ENCODE results near the gene TP53TG5. TPM values are rescaled to one million over a fixed set of nuclear protein-coding genes. Genes with fewer than 3 reads are reported as not detected.
A peak's percentile ranks its signal among the peaks of the same experiment; 100 is the strongest.
"Not testable (repeated sequence)": the region's sequence is repeated elsewhere in the genome, so short reads cannot be mapped to it uniquely, and the experiment has no call there.

TP53TG5 gene
- total RNA-seq, 1 experiment from 2014 or later: not detected

DNA sequence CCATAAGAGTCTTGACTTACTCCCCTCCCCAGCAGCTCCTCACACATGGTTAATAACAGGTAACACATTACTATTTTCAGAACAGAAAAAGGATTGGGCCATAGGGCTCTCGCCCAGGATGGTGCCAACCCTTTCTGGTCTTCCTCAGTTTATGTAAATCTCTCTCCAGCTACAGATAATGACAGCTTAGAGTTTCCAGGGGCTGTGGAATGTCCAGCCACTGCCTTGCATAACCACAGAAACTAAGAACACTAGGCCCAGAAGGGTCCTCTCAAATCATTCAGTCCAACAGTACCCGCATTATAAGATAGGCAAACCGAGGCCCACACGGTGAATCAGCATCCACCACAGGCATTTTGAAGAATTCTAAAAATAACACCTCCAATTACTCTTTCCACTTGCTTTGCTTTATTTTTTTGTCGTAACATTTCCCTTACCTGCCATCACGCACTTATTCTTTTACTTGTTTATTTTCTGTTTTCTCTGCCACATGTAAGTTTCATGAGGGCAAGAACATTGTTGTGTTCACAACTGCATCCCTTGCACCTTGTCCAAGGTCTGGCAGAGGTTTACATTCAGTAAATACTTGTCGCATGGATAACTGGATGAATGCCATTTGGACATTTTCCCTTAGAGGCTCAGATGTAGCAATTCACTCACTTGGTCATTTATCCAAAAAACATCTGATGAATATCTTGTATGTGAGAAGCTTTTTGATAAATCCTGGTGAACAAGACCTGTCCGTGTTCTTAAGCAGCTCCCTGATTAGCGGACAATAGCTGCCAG lies 23.5 kb downstream of the TP53TG5 start:
- no peak for DNase-seq (ENCODE audit: low read depth, low spot score)
- in situ Hi-C loops (cut with HindIII; ENCODE audit: low pct_unique_long_range_greater_than_20kb, low sequenced_read_pairs): no loop called here

DNA sequence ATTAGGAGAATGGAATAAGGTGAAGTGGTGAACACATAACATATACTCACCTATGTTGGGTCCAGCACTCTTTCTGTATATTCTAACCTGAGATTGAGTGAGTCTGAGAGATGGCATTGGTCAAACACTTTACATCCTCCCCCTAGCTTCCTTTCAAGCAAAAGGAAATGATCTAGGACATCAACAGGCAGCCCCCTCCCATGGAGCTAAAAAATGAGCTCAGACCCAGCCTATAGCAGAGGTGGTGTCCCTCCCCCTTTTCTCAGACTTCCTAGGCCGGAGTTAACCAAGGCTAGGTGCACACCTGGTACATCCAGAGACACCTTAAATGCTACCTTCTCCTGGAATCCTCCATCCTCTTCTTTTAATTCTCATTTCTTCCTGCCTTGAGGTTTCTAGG lies 24.4 kb downstream of the TP53TG5 start:
- no peak for DNase-seq (ENCODE audit: low read depth, low spot score)
- in situ Hi-C loops (cut with HindIII; ENCODE audit: low pct_unique_long_range_greater_than_20kb, low sequenced_read_pairs): no loop called here

DNA sequence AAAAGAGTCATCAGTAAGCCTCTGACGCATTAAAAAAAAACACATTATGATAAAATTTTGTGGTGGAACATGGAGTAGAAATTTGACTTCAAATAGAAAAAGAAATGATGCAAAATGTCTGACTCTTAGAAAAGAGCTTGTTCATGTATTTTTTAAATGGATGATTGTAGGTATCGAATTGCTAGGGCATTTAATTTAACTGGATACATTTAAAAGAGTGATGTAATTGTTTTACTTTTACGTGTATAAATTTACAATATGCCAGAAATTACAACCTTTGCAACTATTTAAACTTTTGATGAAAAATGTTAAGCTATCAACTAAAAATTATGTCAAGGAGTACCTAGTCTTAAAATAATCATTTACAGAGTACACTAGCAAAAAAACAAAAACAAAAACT lies 25.4 kb downstream of the TP53TG5 start:
- DNase-seq (ENCODE audit: low read depth, low spot score): no peak
- in situ Hi-C loops (cut with HindIII; ENCODE audit: low pct_unique_long_range_greater_than_20kb, low sequenced_read_pairs): no loop called here

DNA sequence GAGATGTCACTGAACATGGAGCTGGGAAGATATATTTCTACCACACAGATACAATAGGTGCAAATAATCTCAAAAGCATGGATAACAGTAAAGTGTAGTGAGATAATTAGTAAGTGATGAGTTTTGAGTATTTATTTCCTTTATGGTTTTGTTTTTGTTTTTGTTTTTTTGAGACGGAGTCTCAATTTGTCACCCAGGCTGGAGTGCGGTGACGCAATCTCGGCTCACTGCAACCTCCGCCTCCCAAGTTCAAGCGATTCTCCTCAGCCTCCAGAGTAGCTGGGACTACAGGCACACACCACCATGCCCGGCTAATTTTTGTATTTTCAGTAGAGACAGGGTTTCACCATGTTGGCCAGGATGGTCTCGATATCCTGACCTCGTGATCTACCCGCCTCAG lies 27.3 kb downstream of the TP53TG5 start:
- in situ Hi-C loops (cut with HindIII; ENCODE audit: low pct_unique_long_range_greater_than_20kb, low sequenced_read_pairs): not testable (repeated sequence)

DNA sequence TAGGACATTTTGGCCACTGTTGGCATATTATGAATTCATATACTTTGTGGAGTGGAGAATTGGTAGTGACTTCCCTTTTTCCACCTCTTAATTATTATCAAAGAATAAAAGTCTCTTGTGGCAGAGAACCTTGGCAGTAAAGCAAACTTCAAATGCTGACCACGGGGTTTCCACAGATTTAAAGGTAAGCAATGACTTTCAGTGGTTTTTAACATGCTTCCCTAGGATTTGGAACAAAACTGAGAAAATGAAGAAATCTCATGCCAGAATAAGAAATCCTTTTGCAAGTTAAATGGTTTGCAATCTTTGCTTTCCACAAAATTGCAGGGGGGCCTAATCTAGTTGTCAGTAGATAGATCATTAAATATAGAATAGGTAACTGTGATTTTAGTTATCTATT lies 27.9 kb downstream of the TP53TG5 start:
- DNase-seq (ENCODE audit: low read depth, low spot score): no peak
- in situ Hi-C loops (cut with HindIII; ENCODE audit: low pct_unique_long_range_greater_than_20kb, low sequenced_read_pairs): no loop called here

More for the DNA sequence above, 27.3 kb downstream of the TP53TG5 start:
- not testable (repeated sequence) for DNase-seq (ENCODE audit: low read depth, low spot score)

DNA sequence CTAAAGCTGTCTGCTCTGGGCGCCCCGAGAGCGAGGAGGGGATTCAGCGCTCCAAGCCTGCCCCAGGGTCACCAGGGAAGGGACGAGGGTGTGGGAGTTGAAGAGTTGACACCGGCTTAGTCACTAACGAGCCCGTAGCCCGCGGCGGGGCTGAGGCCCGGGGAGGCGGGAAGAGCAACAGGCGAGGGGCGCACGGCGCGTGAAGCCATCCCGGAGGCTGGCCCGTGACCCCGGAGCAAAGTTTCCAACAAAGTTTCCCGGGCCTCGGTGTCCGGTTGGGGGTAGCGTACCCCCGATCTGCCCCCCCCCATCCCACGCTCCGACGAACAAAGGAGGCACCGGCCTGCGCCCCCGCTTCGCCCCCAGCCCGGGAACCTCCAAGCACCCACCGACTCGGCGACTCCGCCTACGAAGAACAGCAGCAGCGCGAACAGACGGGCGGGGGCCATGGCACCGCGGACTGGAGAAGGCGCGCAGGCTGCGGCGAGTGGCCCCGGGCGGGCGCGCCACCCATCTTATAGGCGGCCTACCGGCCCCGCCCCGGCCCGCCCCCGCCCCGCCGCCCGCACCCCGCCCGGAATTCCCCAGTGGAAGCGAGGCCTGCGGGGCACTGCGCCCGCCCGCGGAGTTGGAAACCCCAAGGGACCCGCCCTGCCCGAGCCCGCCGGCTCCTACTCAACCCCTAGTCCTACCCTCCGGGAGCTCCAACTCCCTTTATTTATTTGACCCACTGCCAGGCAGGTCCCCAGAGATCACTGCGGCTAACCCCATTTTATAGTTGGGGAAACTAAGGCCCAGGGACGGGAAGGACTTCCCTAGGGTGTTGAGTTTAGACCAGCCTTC lies 30.0 kb downstream of the TP53TG5 start, which contains the start of gene SDC4:
SDC4 (minus strand) TSS at position 489 of the 843 bp plus-strand sequence; CDS start at position 449, 40 bp downstream.
- in situ Hi-C loops (cut with HindIII; ENCODE audit: low pct_unique_long_range_greater_than_20kb, low sequenced_read_pairs): no loop called here
- peak; percentile 43 for DNase-seq (ENCODE audit: low read depth, low spot score)

DNA sequence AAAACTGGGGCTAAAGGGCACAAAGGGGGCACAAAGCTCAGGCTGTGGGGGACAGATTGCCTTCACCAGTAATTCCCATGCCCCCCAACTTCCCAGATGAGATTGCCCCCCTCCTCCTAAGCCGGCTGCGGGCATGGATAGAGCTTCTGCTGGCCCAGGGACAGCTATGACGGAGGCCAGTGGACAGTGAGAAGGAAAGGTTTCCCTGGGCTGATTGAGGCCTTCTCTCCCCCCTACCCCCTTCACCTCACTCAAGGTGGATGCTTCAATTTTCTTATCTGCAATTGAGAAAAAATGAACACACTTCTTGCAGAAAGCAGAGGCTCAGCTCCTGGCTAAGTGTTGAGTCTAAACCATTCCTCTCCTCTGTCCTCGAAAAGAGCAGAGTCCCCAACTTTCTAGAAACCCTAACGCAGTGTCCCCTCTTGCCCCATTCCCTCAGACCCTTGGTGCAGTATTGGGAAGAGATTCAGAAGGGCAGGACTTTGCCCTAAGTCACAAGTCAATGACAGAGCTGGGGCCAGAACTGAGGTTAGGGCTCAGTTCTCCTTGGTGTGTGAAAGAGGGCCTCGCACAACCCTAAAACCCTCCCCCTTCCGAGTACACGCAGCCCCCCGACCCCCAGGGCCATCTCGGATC lies 30.7 kb downstream of the TP53TG5 start:
- no peak for DNase-seq (ENCODE audit: low read depth, low spot score)
- in situ Hi-C loops (cut with HindIII; ENCODE audit: low pct_unique_long_range_greater_than_20kb, low sequenced_read_pairs): no loop called here

DNA sequence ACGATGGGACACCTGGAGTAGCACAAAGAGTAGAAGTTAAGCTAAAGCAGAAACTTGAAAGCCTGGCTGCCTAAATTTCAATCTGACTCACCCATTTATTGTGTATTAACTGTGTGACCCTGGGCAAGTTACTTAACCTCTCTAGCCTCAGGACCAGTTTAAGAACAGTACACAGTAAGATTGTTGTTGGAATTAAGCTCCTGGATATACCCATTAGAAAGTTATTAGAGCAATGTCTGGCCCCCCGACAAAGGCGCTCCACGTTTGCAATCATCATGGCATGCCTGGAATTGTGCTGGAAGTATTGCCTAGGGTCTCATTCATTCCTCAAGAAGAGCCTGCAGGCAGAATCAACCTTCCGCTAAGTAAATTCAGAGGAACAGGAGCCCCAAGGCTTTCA lies 31.3 kb downstream of the TP53TG5 start:
- in situ Hi-C loops (cut with HindIII; ENCODE audit: low pct_unique_long_range_greater_than_20kb, low sequenced_read_pairs): no loop called here
- no peak for DNase-seq (ENCODE audit: low read depth, low spot score)

DNA sequence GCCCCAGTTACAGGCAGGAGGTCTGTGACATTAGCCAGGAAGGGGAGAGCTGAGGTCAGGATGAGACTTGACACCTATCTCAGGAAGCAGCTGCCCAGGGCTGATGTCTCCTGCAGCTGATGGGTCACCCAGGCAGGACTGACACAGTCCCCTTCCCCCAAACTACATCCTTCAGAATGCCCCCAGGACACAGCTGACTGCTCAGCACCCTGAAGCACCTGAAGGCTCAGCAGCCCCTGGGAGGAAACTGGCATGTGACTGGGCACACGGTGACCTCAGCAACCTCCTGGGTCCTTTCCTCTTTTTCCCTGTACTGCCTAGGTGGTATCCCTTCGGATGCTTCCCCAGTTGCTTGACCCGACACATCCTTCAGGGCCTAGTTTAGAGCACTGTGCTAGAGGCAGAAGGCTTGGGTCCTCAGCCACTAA lies 31.8 kb downstream of the TP53TG5 start:
- DNase-seq (ENCODE audit: low read depth, low spot score): no peak
- in situ Hi-C loops (cut with HindIII; ENCODE audit: low pct_unique_long_range_greater_than_20kb, low sequenced_read_pairs): no loop called here

DNA sequence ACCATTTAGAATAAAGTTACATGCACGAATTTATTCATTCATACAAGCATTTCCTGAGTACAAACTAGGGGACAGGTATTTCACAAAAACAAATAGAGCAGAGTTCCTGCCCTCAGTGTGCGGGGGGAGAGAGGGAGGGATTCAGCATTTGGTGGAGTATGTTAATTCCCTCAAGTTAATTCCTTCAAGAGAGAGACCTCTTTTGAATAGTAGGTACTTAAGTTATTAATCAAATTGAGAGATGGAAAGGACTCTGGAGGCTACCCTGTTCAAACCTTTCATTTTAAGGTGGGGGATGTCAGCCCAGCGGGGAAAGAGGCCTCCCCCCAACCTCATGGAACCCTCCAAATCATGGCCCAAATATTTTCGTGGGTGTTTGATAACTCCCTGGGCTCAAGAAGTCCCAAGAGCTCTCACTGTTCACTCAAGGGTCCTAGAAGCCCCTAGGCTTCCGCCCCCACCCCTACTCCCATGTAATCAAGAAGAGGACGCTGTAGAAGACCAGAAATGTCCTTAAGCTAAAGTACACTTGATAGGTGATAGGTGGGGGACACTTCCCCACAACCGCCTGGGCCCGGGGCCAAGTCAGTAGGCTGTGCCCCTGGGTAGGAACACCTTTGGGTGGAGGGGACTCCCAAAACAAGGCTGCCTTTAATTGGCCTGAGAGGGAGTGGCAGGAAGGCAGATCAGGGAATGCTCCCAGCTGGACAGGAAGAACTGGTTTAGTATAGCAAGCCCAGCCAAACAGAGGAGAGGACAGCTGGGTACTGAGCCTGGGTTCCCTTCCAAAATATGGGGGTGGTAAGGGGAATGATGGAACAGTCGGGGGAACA lies 32.8 kb downstream of the TP53TG5 start:
- in situ Hi-C loops (cut with HindIII; ENCODE audit: low pct_unique_long_range_greater_than_20kb, low sequenced_read_pairs): no loop called here
- DNase-seq (ENCODE audit: low read depth, low spot score): no peak

DNA sequence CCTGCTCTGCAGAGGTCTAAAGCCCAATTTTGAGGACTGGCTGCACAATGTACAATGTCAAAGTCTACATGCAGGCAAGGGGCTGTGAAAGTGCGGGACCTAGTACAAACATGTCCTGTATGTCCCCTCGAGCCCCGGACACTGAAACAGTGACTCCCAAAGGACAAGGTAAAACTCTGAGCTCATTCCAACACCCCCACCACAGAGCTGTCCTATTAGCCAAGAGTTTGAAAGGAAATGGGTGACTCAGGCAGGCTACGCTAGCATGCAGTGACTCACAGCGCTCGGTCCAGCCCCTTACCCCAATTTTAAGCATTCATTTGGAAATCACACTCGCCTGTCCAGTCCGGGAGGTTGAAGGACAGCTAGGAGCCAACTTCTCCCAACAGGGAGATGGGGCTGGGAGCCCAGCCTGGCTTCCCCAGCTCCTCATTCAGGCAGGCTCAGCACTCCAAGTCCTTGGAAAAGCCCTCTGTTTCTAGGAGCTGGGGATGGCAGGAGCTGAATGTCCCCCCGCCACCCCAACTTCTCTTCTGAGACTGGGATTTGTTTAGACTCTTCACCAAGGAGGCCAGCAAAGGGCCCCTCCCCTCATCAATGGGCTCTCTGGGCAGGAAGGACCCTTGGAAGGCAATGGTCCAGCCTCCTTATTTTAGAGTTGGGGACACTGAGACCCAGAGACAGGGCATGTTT lies 33.8 kb downstream of the TP53TG5 start:
- DNase-seq (ENCODE audit: low read depth, low spot score): no peak

DNA sequence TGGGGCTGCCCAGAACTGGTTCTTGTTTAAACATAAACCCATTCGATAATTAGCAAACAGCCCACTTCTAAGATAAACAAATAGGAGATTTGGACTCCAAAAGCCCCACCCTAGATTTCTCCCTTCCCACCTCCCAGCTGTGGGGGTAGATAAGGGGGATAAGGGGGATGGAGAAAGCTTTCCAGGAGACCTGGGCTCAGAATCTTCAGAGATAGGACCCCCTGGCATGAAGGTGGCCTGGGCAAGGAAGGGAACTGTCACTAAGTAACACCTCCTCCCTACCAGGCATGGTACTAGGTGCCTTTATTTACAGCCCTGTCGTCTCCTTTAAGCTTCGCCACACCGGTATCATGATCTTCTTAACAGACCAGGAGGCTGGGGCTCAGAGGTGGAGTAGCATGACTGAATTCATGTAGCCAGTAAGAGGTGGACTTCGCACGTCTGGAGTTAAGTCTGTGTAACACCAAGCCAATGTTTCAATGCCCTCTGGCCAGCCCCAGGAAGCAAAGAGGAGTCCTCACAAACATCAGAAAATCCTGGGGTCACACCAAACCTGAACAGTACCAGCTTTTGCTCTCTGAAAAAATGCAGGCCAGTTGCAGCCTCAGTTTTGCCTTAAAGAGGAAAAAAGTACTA lies 34.5 kb downstream of the TP53TG5 start:
- in situ Hi-C loops (cut with HindIII; ENCODE audit: low pct_unique_long_range_greater_than_20kb, low sequenced_read_pairs): no loop called here
- DNase-seq (ENCODE audit: low read depth, low spot score): no peak

More for the DNA sequence above, 33.8 kb downstream of the TP53TG5 start:
- in situ Hi-C loops (cut with HindIII; ENCODE audit: low pct_unique_long_range_greater_than_20kb, low sequenced_read_pairs): no loop called here

DNA sequence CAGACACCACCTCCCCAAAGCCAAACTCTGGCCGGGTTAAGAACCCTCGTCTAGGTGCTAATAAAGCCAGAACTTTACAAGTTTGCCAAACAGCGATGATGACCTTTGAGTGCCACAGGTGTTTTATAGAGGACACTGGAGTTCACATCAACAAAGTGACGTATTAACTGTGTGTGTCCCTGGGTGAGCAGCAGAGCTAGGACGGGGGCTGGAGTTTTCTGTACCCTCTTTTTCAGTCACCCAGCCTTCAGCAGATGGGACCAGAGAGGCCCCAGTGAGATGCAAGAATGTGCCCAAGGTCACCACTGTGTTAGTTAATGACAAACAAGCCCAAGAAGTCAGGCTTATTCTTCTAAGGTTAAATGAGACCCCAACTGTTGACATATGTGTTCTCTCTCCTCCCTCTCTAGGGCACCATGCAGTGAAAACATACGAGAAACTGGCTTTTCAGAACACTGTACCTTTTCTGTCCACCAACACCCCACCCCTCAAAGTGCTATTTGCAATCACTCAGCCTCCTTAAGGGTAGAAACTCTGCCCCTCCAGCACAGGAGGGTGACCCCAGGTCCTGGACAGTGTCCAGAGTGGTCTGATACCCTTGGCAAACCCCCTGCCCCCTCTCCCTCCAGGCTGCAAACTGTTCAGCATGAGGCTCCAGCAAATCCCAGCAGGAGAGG lies 35.1 kb downstream of the TP53TG5 start:
- in situ Hi-C loops (cut with HindIII; ENCODE audit: low pct_unique_long_range_greater_than_20kb, low sequenced_read_pairs): no loop called here
- DNase-seq (ENCODE audit: low read depth, low spot score): no peak

DNA sequence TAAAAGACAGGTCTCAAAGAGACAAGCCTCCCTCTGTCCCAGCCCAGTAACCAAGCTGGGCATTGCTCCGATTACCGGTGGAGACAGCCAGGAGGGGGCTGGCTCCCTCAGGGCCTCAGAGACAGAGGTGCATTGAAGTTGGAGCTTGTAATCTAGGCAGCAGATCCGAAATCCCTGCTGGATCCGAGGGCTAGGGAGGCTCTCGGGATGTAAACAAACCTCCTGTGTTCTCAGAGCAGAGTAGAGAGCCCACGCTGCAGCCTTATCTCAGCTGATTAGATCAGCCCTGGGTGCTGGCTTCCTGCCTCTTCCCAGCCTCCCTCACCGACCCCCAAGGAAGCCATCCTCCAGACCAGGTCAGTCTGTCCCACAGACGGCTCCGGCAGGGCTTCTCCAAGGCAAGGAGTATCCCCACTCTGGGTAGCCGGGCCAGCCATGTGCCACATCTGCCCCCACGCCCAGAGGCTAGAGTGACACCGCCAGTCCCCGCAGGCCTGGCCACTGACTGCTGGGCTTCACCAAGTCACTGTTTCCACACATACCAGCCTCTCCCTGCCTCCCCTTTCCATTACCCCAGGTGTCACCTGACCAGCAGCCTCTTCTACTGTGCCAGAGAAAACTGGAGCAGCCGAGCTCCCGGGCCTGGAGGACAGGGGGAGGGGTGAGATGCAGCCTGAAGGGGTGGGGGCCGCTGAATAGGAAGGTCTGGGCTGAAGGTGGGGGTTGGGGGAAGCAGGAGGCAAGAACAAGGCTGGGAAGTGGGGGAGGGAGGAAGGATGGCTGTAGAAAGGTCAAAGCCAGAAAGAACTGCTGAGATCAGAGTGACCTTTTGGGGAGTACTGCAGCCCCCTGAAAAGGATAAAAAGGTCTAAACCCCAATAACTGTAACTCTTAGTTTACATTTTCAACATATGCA lies 35.9 kb downstream of the TP53TG5 start:
- peak; percentile 97 for DNase-seq (ENCODE audit: low read depth, low spot score)

DNA sequence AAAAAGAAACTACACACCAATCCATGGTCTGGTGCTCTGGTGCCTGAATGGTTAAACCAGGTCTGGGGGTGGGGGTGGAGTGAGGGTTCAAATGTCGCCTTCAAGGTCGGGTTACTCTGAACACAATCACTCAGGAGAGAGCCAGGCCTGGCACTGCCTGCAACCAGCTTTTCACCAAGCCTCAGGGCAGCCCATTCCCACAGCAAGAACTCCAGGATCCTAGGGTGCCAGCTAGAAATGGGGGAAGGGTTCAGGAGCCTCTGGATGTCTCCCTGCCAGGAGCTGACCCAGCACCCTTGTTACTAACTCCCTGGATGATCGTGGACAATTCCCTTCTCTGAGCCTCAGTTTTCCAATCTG lies 36.6 kb downstream of the TP53TG5 start:
- DNase-seq (ENCODE audit: low read depth, low spot score): no peak
- in situ Hi-C loops (cut with HindIII; ENCODE audit: low pct_unique_long_range_greater_than_20kb, low sequenced_read_pairs): no loop called here

More for the DNA sequence above, 35.9 kb downstream of the TP53TG5 start:
- in situ Hi-C loops (cut with HindIII; ENCODE audit: low pct_unique_long_range_greater_than_20kb, low sequenced_read_pairs): no loop called here

All from SK-MEL-5 (cell line).